Mesenchymal stem cell (in vitro differentiated cells and primary cell): ENCODE data around the gene COX6B2.
A peak's percentile ranks its signal among the peaks of the same experiment; 100 is the strongest.

Source experiments
- DNase-seq: peaks from one replicate; pipeline ENCODE4 v3.0.0-alpha.2; 2013
- H2AFZ ChIP-seq: one replicate; pipeline ENCODE4 v1.6.1; 2013; ENCODE audit warnings: low read depth, mild to moderate bottlenecking, control low read depth, inconsistent platforms, low read length, moderate library complexity
- H2AK5ac ChIP-seq: 2 replicates; pipeline ENCODE4 v1.6.1; 2013; ENCODE audit warnings: low read length, moderate library complexity, mild to moderate bottlenecking, inconsistent platforms; ENCODE audit not compliant: severe bottlenecking
- H2BK120ac ChIP-seq: one replicate; pipeline ENCODE4 v1.6.1; 2013; ENCODE audit warnings: low read depth, mild to moderate bottlenecking, inconsistent platforms, low read length, moderate library complexity
- H2BK12ac ChIP-seq, 2 experiments: one replicate each; pipeline ENCODE4 v1.6.1; 2013; ENCODE audit warnings: inconsistent platforms in 2 of 2, low read length in 2 of 2, mild to moderate bottlenecking in 2 of 2, moderate library complexity in 2 of 2, control low read depth in 1 of 2
- H2BK15ac ChIP-seq: one replicate; pipeline ENCODE4 v1.6.1; 2013; ENCODE audit warnings: mild to moderate bottlenecking, low read depth, inconsistent platforms; ENCODE audit not compliant: poor library complexity, severe bottlenecking
- H2BK5ac ChIP-seq: 2 replicates; pipeline ENCODE4 v1.6.1; 2013; ENCODE audit warnings: low read depth, mild to moderate bottlenecking, low read length, control low read depth, inconsistent platforms; ENCODE audit not compliant: poor library complexity, severe bottlenecking
- H3K14ac ChIP-seq, 2 experiments: one replicate each; pipeline ENCODE4 v1.6.1; 2013; ENCODE audit warnings: inconsistent platforms in 2 of 2, low read length in 2 of 2, control low read depth in 1 of 2, mild to moderate bottlenecking in 1 of 2, moderate library complexity in 1 of 2
- H3K18ac ChIP-seq, 2 experiments: one replicate each; pipeline ENCODE4 v1.6.1; 2013; ENCODE audit warnings: inconsistent platforms in 2 of 2, low read length in 2 of 2, control low read depth in 1 of 2, low read depth in 1 of 2, mild to moderate bottlenecking in 1 of 2
- H3K23ac ChIP-seq, 2 experiments: one replicate each; pipeline ENCODE4 v1.6.1; 2013; ENCODE audit warnings: inconsistent platforms in 2 of 2, low read length in 2 of 2, mild to moderate bottlenecking in 2 of 2, moderate library complexity in 2 of 2, control low read depth in 1 of 2
- H3K27ac ChIP-seq: 2 replicates; pipeline ENCODE4 v1.5.1; 2013; ENCODE audit warnings: mild to moderate bottlenecking, moderate library complexity, low read length, control low read depth, inconsistent platforms; ENCODE audit not compliant: poor library complexity, severe bottlenecking
- H3K27me3 ChIP-seq, 2 experiments: 2 replicates each; pipeline versions ENCODE4 v1.6.1 to v1.7.0; 2013; ENCODE audit warnings: low read length in 2 of 2, mild to moderate bottlenecking in 2 of 2, moderate library complexity in 2 of 2, control low read depth in 1 of 2, inconsistent platforms in 1 of 2; ENCODE audit not compliant: control insufficient read depth in 1 of 2, insufficient read depth in 1 of 2
- H3K36me3 ChIP-seq, 2 experiments: 2 replicates each; pipeline versions ENCODE4 v1.6.1 to v1.7.0; 2013; ENCODE audit warnings: low read length in 2 of 2, control low read depth in 1 of 2, inconsistent platforms in 1 of 2, low read depth in 1 of 2, mild to moderate bottlenecking in 1 of 2; ENCODE audit not compliant: insufficient read depth in 2 of 2, control insufficient read depth in 1 of 2
- H3K4ac ChIP-seq, 2 experiments: one replicate each; pipeline ENCODE4 v1.6.1; 2013; ENCODE audit warnings: inconsistent platforms in 2 of 2, low read length in 2 of 2, mild to moderate bottlenecking in 2 of 2, moderate library complexity in 2 of 2, control low read depth in 1 of 2, low read depth in 1 of 2
- H3K4me1 ChIP-seq: 2 replicates; pipeline ENCODE4 v1.6.1; 2013; ENCODE audit warnings: low read depth, low read length, control low read depth; ENCODE audit not compliant: control insufficient read depth, insufficient read depth
- H3K4me2 ChIP-seq: 2 replicates; pipeline ENCODE4 v1.6.1; 2013; ENCODE audit warnings: low read length, mild to moderate bottlenecking, inconsistent platforms; ENCODE audit not compliant: poor library complexity, severe bottlenecking
- H3K4me3 ChIP-seq, 2 experiments: 2 replicates each; pipeline versions ENCODE4 v1.5.1 to v1.7.0; 2013; ENCODE audit warnings: low read length in 2 of 2, mild to moderate bottlenecking in 2 of 2, control low read depth in 1 of 2, low read depth in 1 of 2; ENCODE audit not compliant: insufficient read depth in 1 of 2
- H3K79me1 ChIP-seq: replicated peaks from 2 replicates; pipeline ENCODE4 v1.6.1; 2013; ENCODE audit warnings: mild to moderate bottlenecking, control low read depth, low read length, inconsistent platforms; ENCODE audit not compliant: poor library complexity, severe bottlenecking
- H3K9ac ChIP-seq: 2 replicates; pipeline ENCODE4 v1.7.0; 2013; ENCODE audit warnings: mild to moderate bottlenecking, low read length, moderate library complexity
- H3K9me3 ChIP-seq: 2 replicates; pipeline ENCODE4 v1.7.0; 2013; ENCODE audit warnings: mild to moderate bottlenecking, low read length; ENCODE audit not compliant: control insufficient read depth
- H4K8ac ChIP-seq: one replicate; pipeline ENCODE4 v1.6.1; 2013; ENCODE audit warnings: inconsistent platforms, mild to moderate bottlenecking, low read length, moderate library complexity
- H4K91ac ChIP-seq: one replicate; pipeline ENCODE4 v1.6.1; 2013; ENCODE audit warnings: mild to moderate bottlenecking, low read length, inconsistent platforms
- WGBS: methylation state at CpG from one replicate; pipeline ENCODE4 v1.1.7; 2013; ENCODE audit warnings: mixed read lengths; 5-methylcytosine and 5-hydroxymethylcytosine counted together

The COX6B2 gene

DNA sequence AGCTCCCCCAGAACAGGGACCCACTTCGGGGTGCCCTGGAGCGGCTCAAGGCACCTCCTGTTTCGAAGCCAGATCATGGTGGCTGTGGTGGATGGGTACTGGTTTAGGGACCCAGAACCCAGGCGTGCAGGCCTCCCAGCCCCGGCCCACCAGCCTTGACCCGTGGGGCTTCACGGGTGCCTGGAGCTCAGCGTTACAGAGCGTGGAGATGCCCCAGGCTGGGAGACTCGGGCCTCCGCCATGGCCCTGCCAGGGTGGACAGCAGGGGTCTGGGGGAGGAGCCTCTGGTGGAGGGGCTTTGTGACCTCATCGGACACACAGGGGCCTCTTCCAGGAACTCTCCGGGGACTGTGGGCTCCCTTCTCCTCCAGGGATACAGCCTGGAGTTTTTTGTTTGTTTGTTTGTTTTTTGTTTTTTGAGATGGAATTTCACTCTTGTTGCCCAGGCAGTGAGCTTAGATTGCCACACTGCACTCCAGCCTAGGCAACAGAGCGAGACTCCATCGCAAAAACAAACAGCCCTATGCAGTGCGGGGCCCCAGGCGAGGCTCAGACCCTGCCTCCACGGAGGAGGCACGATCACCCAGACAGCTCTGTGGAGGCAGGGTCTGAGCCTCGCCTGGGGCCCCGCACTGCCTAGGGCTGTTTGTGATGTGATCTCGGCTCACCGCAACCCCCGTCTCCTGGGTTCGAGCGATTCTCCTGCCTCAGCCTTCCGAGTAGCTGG, 8.6 kb upstream of the COX6B2 start, which contains the start of gene GARIN5B:
Gene GARIN5B, minus strand, starts transcription at position 271 of the 727 bp plus-strand sequence. Its CDS starts 194 bp downstream, at position 77.
- H3K9me3 ChIP-seq: no peaks in the 10 kb centered on the region
- H3K36me3 ChIP-seq: peaks cover 0 to 35% of the 10 kb centered on the region in 2 experiments
- no peak within 1 kb of the TSS for H4K8ac ChIP-seq
- H3K18ac ChIP-seq: no peak within 1 kb of the TSS
- no peak within 1 kb of the TSS for H3K14ac ChIP-seq
- no peak within 1 kb of the TSS for H3K23ac ChIP-seq
- H2BK120ac ChIP-seq: no peak within 1 kb of the TSS
- H3K4me1 ChIP-seq: peaks cover 31% of the 10 kb centered on the region
- H2AFZ ChIP-seq: no peak within 1 kb of the TSS
- peaks cover 6% of the 10 kb centered on the region for H3K79me1 ChIP-seq
- no peak within 1 kb of the TSS for H2AK5ac ChIP-seq
- 89% methylated on average over 27 of the region's 27 CpGs for WGBS
- no peak within 1 kb of the TSS for H3K4ac ChIP-seq
- DNase-seq: no peak
- no peak within 1 kb of the TSS for H3K4me2 ChIP-seq
- no peak within 1 kb of the TSS for H2BK5ac ChIP-seq
- no peak within 1 kb of the TSS for H3K9ac ChIP-seq
- H2BK15ac ChIP-seq: peak within 1 kb of the TSS; percentile 56
- H2BK12ac ChIP-seq: no peak within 1 kb of the TSS
- no peak within 1 kb of the TSS for H3K27ac ChIP-seq
- peaks cover 0 to 3% of the 10 kb centered on the region in 2 experiments for H3K27me3 ChIP-seq
- no peak within 1 kb of the TSS for H4K91ac ChIP-seq
- H3K4me3 ChIP-seq: no peak within 1 kb of the TSS

DNA sequence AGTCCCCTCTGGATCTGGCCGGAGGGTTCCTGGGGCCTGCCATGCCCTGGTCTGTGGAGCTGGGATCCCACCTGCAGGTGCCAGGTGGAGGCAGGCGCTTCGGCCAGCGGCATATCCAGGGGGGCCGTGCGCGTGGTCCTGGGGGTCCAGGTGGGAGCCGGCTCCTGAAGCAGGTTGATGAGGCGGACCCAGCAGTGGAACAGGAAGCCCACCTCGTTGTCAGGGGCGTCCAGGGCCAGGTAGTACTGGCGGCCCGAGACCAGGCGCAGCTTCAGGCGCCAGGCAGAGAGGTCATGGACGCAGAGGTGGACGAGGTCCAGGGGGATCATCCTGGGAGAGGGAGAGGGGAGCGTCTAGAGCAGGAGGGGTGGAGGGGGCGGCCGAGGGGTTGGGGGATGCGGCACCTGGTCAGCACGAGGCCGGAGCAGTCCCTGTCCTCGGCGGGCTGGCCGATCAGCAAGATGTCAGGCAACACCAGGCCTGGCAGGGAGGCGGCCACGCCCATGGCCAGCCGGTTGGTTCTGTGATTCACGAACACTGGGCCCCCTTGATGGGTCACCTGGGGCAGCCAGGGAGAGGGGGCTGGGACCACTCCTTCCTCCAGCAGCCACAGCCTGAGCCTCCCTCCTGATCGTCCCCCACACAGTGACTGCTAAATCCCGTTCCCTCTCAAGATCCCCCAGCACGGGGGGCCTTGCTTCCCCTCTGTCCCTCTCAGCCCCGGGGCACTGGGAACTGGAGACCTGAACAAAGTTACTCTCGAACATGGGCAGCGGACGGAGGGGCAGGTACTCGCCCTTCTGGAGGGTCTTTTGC, 7.9 kb upstream of the COX6B2 start:
- Histone ChIP-seq H2BK120ac (no peak overlapping the region), H3K9me3 (no peaks in the 10 kb centered on the region), H4K8ac (no peak overlapping the region), H3K36me3 (peaks cover 0 to 28% of the 10 kb centered on the region in 2 experiments), H3K18ac (no peak overlapping the region), H2BK5ac (no peak overlapping the region), H3K27ac (no peak overlapping the region), H3K4me1 (peaks cover 25% of the 10 kb centered on the region), H2AK5ac (no peak overlapping the region), H2BK15ac (peak overlapping the region; percentile 56), H3K79me1 (peaks cover 2% of the 10 kb centered on the region), H3K4me2 (no peak overlapping the region), H3K23ac (no peak overlapping the region), H3K14ac (no peak overlapping the region), H3K4ac (no peak overlapping the region), H2AFZ (no peak overlapping the region), H3K9ac (no peak overlapping the region), H3K4me3 (no peak overlapping the region), H2BK12ac (no peak overlapping the region), H4K91ac (no peak overlapping the region), H3K27me3 (peaks cover 2 to 6% of the 10 kb centered on the region in 2 experiments)
- WGBS: 81% methylated on average over 38 of the region's 38 CpGs
- DNase-seq: no peak

DNA sequence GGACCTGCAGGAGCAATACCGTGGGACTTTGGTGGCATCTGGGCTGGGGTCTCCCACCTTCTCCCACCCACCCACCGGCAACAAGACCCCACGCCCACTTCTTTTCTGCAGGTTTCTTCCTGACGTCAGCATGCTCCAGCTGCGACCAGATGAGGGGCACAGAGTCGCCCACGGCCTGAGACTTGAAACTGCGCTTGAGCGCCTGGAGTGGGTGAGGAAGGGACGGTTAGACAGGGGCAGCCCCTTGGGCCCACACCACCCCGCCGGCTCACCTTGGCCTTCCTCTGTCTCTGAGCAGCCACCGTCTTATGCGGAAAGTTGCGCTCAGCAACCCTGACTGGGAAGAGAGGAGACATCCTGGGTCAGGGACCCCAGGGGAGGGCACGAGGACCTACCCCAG, 6.4 kb upstream of the COX6B2 start:
- Histone ChIP-seq H2BK120ac (no peak overlapping the region), H3K27ac (no peak overlapping the region), H3K4me1 (peaks cover 20% of the 10 kb centered on the region), H3K9ac (no peak overlapping the region), H3K36me3 (peaks cover 0 to 15% of the 10 kb centered on the region in 2 experiments), H3K18ac (no peak overlapping the region), H3K79me1 (no peaks in the 10 kb centered on the region), H2AK5ac (no peak overlapping the region), H2AFZ (no peak overlapping the region), H3K23ac (no peak overlapping the region), H3K4me3 (no peak overlapping the region), H2BK15ac (no peak overlapping the region), H3K27me3 (peaks cover 12 to 21% of the 10 kb centered on the region in 2 experiments), H3K14ac (no peak overlapping the region), H2BK5ac (no peak overlapping the region), H2BK12ac (no peak overlapping the region), H3K9me3 (no peaks in the 10 kb centered on the region), H4K91ac (no peak overlapping the region), H3K4ac (no peak overlapping the region), H4K8ac (no peak overlapping the region), H3K4me2 (no peak overlapping the region)
- no peak for DNase-seq
- WGBS: 93% methylated on average over 14 of the region's 16 CpGs
